GM21786 (cell line): ENCODE measurements around the gene ADGRG1.
"Not testable (repeated sequence)": the region's sequence is repeated elsewhere in the genome, so short reads cannot be mapped to it uniquely, and the experiment has no call there.

Experiments used
- ATAC-seq: cut with Tn5 transposase; IDR thresholded peaks from one replicate; pipeline ENCODE4 v1.9.1; 2021; ENCODE audit not compliant: unreplicated experiment

The ADGRG1 gene

GRCh38 chr16:57695680-57696069 lies 67.2 kb downstream of the ADGRG1 start:
- ATAC-seq = no peak

GRCh38 chr16:57696240-57696639 lies 67.8 kb downstream of the ADGRG1 start:
- no peak for ATAC-seq

GRCh38 chr16:57697896-57698537 lies 69.6 kb downstream of the ADGRG1 start:
- no peak for ATAC-seq

GRCh38 chr16:57698812-57699405 lies 70.5 kb downstream of the ADGRG1 start:
- ATAC-seq = no peak

GRCh38 chr16:57699481-57699880 lies 71.1 kb downstream of the ADGRG1 start:
- ATAC-seq = no peak

GRCh38 chr16:57699899-57700298 lies 71.5 kb downstream of the ADGRG1 start:
- no peak for ATAC-seq

GRCh38 chr16:57700781-57701551 lies 72.5 kb downstream of the ADGRG1 start:
- no peak for ATAC-seq

- no peak for ATAC-seq
Measured at GRCh38 chr16:57701759-57702371, 73.4 kb downstream of the ADGRG1 start.

GRCh38 chr16:57703416-57704010 lies 75.1 kb downstream of the ADGRG1 start:
- ATAC-seq = no peak

GRCh38 chr16:57704011-57704904 lies 75.8 kb downstream of the ADGRG1 start:
- no peak for ATAC-seq

GRCh38 chr16:57704905-57705852 lies 76.7 kb downstream of the ADGRG1 start:
- no peak for ATAC-seq

- ATAC-seq = no peak
Measured at GRCh38 chr16:57706717-57707116, 78.3 kb downstream of the ADGRG1 start.

- no peak for ATAC-seq
Measured at GRCh38 chr16:57707331-57707730, 78.9 kb downstream of the ADGRG1 start.

GRCh38 chr16:57708168-57708567 lies 79.7 kb downstream of the ADGRG1 start:
- ATAC-seq = no peak

- ATAC-seq = no peak
Measured at GRCh38 chr16:57709663-57710062, 81.2 kb downstream of the ADGRG1 start.

- ATAC-seq = no peak
Measured at GRCh38 chr16:57711346-57711745, 82.9 kb downstream of the ADGRG1 start.

- ATAC-seq = no peak
Measured at GRCh38 chr16:57711993-57712392, 83.6 kb downstream of the ADGRG1 start.

GRCh38 chr16:57712569-57712968 lies 84.1 kb downstream of the ADGRG1 start:
- not testable (repeated sequence) for ATAC-seq

- no peak for ATAC-seq
Measured at GRCh38 chr16:57713596-57713995, 85.2 kb downstream of the ADGRG1 start.
